Upper lobe of left lung (tissue), 6 donors: ENCODE measurements around the gene DMWD. TPM values are rescaled to one million over a fixed set of nuclear protein-coding genes. Genes with fewer than 3 reads are reported as not detected.

Experiments used
- ATAC-seq, 2 donors: fragments of 200-7000 bp; cut with Tn5 transposase; one replicate each; pipeline ENCODE4 v1.9.1; 2022; ENCODE audit warnings: mild to moderate bottlenecking in 2 of 2, moderate library complexity in 2 of 2; ENCODE audit not compliant: low FRiP score in 2 of 2
- DNase-seq, 2 donors: peaks; one replicate each; pipeline ENCODE4 v3.0.0-alpha.2; 2019 to 2020
- H3K27ac ChIP-seq, 4 donors: fragments of 200-600 bp; sonication (generic); one replicate each; pipeline ENCODE4 v1.5.1; 2016 to 2019
- H3K27me3 ChIP-seq, 4 donors: fragments of 200-600 bp; sonication (generic); one replicate each; pipeline ENCODE4 v1.5.1; 2017 to 2019
- H3K36me3 ChIP-seq, 4 donors: fragments of 200-600 bp; sonication (generic); one replicate each; pipeline ENCODE4 v1.5.1; 2016 to 2019
- H3K4me1 ChIP-seq, 4 donors: fragments of 200-600 bp; sonication (generic); one replicate each; pipeline ENCODE4 v1.5.1; 2018 to 2019
- H3K4me3 ChIP-seq, 4 donors: fragments of 200-600 bp; sonication (generic); one replicate each; pipeline ENCODE4 v1.5.1; 2017 to 2019; ENCODE audit warnings: mild to moderate bottlenecking in 2 of 4, moderate library complexity in 1 of 4
- H3K9me3 ChIP-seq, 4 donors: fragments of 200-600 bp; sonication (generic); one replicate each; pipeline ENCODE4 v1.5.1; 2018 to 2019
- CTCF ChIP-seq, 6 experiments: fragments of 450-650 bp in 4 of 6; fragments of 200-600 bp in 2 of 6; sonication (generic) in 2 of 6; IDR thresholded peaks; one replicate each; pipeline ENCODE4 v1.5.1; 2016 to 2019; ENCODE audit warnings: antibody characterized with exemption in 6 of 6
- EP300 ChIP-seq, 4 donors: sonication (generic); formaldehyde crosslinking; IDR thresholded peaks; one replicate each; pipeline ENCODE4 v1.5.1; 2017; ENCODE audit warnings: antibody characterized with exemption in 4 of 4, control low read depth in 2 of 4
- POLR2A ChIP-seq, 4 donors: fragments of 450-650 bp; IDR thresholded peaks; one replicate each; pipeline ENCODE4 v1.5.1; 2016 to 2017; ENCODE audit warnings: antibody characterized with exemption in 4 of 4, mild to moderate bottlenecking in 2 of 4
- POLR2AphosphoS5 ChIP-seq, 2 donors: sonication (generic); formaldehyde crosslinking; IDR thresholded peaks; one replicate each; pipeline ENCODE4 v1.5.1; 2017; ENCODE audit warnings: antibody characterized with exemption in 2 of 2
- WGBS, 2 donors: methylation state at CpG; one replicate each; pipeline ENCODE4 v1.1.5; 2017 to 2018; 5-methylcytosine and 5-hydroxymethylcytosine counted together
- total RNA-seq, 6 donors: library from RNA; depleted of rRNA in 4 of 6; stranded (reverse); fragments of >200 nt in 4 of 6; gene quantifications; one replicate each; pipeline versions ENCODE4 v1.1.0 to v1.2.1, GENCODE V29; 2016 to 2021
- donor health status: DM: no; HTN: no; CAD: no; lungs with moderate emphysema.
- donor health status: DM: no; HTN: yes; CAD: no; lungs with severe emphysema.

Gene DMWD
- total RNA-seq, 6 donors from 2014 or later = 29.4 to 109 (median 57.4) TPM

GRCh38 chr19:45784096-45784495, 8.5 kb downstream of the DMWD start:
- no peak overlapping the region for H3K4me3 ChIP-seq
- ATAC-seq (no peak), DNase-seq (no peak)
- no peaks in the 10 kb centered on the region for H3K27me3 ChIP-seq
- TF ChIP-seq EP300 (IDR thresholded peaks at IDR 0.05) (no peak), CTCF (IDR thresholded peaks at IDR 0.05) (no peak), POLR2AphosphoS5 (IDR thresholded peaks at IDR 0.05) (no peak), POLR2A (IDR thresholded peaks at IDR 0.05) (no peak)
- peaks cover 6 to 48% (median 33%) of the 10 kb centered on the region in 4 donors for H3K36me3 ChIP-seq
- WGBS, 2 donors = 87 to 88% methylated on average over 3 to 4 of the region's 4 CpGs
- peak overlapping the region; percentile 75 to 84 (median 82) for H3K27ac ChIP-seq
- H3K4me1 ChIP-seq = peaks cover 32 to 47% (median 37%) of the 10 kb centered on the region in 4 donors
- H3K9me3 ChIP-seq = no peaks in the 10 kb centered on the region

DNA sequence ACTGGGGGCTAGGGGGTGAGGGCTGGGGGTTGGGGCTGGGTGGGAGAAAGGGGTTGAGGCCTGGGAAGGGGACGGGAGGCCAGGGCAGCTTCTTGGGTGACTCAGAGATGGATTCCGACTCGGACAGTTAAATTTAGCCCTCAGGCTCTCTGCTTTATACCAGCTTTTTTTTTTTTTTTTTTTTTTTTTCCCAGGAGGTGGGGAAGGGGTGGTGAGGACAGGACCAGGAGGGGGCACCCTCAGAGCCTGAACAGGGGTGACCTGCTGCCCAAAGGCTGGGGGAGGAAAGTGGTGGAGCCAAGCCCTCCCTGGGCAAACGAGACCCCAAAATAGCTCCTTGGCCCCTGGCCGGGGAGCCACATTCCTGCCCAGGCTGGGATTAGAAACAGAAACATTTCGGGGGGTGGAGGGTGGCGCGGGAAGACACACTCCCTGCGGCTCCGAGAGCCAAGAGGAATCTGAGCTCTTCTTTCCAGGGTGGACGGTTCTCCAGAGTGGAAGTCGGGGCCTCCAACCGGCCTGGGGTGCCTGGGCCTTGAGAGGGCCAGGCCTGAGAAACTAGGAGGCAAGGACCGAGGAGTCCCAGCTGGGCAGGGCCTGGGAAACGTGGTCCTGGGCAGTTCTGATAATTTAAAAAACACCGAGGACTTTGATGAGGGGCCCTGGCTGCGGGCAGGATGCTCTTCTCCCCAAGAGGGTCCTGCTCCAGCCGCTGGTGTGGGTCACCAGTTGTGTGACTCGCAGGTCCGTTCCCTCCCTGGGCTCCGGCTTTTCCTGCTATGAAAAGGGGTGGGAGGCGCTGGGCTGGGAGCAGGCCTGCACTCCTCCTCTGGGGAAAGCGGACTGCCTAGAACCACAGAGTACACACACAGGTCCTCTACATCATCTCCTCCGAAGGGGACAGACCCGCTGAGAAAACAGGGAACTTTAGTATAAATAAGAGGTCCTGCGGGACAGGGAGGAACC, 9.5 kb downstream of the DMWD start:
- TF ChIP-seq EP300 (IDR thresholded peaks at IDR 0.05) (no peak), POLR2AphosphoS5 (IDR thresholded peaks at IDR 0.05) (peak; percentile 13 to 25), POLR2A (IDR thresholded peaks at IDR 0.05) (no peak), CTCF (IDR thresholded peaks at IDR 0.05) (no peak)
- ATAC-seq (peak in 1 of 2 donors; percentile 28), DNase-seq (no peak)
- Histone ChIP-seq H3K27ac (peak overlapping the region; percentile 75 to 84 (median 82)), H3K4me3 (peak overlapping the region in 3 of 4 donors; percentile 47 to 58 (median 55)), H3K36me3 (peaks cover 0 to 44% (median 26%) of the 10 kb centered on the region in 4 donors), H3K9me3 (no peaks in the 10 kb centered on the region), H3K4me1 (peaks cover 35 to 57% (median 43%) of the 10 kb centered on the region in 4 donors), H3K27me3 (no peaks in the 10 kb centered on the region)
- 64 to 72% methylated on average over 18 to 19 of the region's 26 CpGs for WGBS, 2 donors

- Histone ChIP-seq H3K27me3 (no peaks in the 10 kb centered on the region), H3K27ac (peak within 1 kb of the TSS; percentile 75 to 84 (median 82)), H3K36me3 (peaks cover 0 to 44% (median 27%) of the 10 kb centered on the region in 4 donors), H3K4me1 (peaks cover 35 to 58% (median 43%) of the 10 kb centered on the region in 4 donors), H3K4me3 (peak within 1 kb of the TSS; percentile 17 to 58 (median 51)), H3K9me3 (no peaks in the 10 kb centered on the region)
- peak; percentile 0 to 51 for ATAC-seq
- TF ChIP-seq POLR2A (IDR thresholded peaks at IDR 0.05) (peak in 2 of 4 donors; percentile 19 to 25), POLR2AphosphoS5 (IDR thresholded peaks at IDR 0.05) (peak in 1 of 2 donors; percentile 19), EP300 (IDR thresholded peaks at IDR 0.05) (no peak)
- peak in 1 of 2 donors; percentile 84 for DNase-seq
- WGBS, 2 donors = 18% methylated on average over 13 of the region's 18 CpGs; no CpG with 5 or more reads in 1 of the 2 donors
Measured at GRCh38 chr19:45782162-45782691, 10.4 kb downstream of the DMWD start, which contains the start of gene DMPK. Gene DMPK (minus strand): TSS chr19:45782490. CDS start chr19:45782352, 138 bp downstream.

DNA sequence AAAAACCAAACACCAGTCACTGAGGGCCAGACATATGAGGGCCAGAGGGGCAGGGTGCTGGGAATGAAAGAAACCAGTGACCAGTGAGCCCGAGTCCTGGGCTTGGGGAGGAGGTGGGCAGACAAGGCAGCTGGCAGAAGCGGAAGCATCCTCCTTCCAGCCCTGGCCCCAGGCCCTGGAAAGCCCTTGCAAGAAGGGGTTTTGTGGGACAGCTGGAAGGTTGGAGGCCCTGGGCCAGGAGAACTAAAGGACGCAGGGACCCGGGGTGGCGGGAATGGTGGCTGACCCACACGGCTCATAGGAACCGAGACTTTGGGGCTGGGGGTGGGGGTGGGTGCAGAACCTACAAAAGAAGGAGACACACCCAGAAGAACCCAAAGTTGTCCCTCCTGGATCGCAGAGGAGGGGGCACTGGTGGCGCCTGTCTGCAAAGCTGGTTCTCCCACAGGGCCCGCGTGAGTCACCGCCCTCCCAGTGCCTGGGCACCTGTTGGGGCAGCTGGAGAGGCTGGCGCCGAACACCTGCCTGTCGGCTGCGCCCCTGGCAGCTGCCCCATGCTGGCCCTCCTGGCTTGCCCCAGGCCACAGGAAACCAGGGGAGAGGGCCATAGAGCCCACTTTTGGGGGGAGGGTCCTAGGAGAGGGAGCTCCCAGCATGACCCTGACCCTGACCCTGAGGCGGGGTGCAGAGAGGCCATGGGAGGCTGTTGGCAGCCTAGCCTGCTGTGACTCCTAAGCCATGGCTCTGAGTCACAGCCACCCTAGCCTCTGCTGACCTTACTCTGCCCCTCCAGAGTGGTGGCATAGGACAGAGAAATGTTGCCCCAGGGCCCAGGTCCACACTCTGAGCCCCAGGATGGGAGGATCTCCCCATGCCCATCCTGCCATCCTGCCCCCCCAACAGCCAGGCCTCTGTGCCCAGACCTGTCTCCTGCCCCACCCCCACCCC, 11.2 kb downstream of the DMWD start:
- peaks cover 0 to 44% (median 28%) of the 10 kb centered on the region in 4 donors for H3K36me3 ChIP-seq
- peak overlapping the region; percentile 75 to 84 (median 82) for H3K27ac ChIP-seq
- 42 to 70% methylated on average over 8 to 12 of the region's 17 CpGs for WGBS, 2 donors
- ATAC-seq (peak in 1 of 2 donors; percentile 23), DNase-seq (peak; percentile 48 to 86)
- TF ChIP-seq CTCF (IDR thresholded peaks at IDR 0.05) (no peak), POLR2AphosphoS5 (IDR thresholded peaks at IDR 0.05) (no peak), EP300 (IDR thresholded peaks at IDR 0.05) (no peak), POLR2A (IDR thresholded peaks at IDR 0.05) (no peak)
- H3K4me3 ChIP-seq = peak overlapping the region; percentile 17 to 58 (median 51)
- H3K27me3 ChIP-seq = no peaks in the 10 kb centered on the region
- H3K4me1 ChIP-seq = peaks cover 35 to 58% (median 43%) of the 10 kb centered on the region in 4 donors
- no peaks in the 10 kb centered on the region for H3K9me3 ChIP-seq
